Uterine smooth muscle cell (primary cell): ENCODE measurements around the gene CCDC34. TPM values are rescaled to one million over a fixed set of nuclear protein-coding genes. Genes with fewer than 3 reads are reported as not detected.

Experiments
- total RNA-seq: library from RNA; depleted of rRNA; stranded (reverse); fragments of >200 nt; gene quantifications from 2 replicates; pipeline ENCODE4 v1.2.3, GENCODE V29; 2014

CCDC34 gene
- total RNA-seq: 4.7 and 12.2 TPM in 2 replicates

DNA sequence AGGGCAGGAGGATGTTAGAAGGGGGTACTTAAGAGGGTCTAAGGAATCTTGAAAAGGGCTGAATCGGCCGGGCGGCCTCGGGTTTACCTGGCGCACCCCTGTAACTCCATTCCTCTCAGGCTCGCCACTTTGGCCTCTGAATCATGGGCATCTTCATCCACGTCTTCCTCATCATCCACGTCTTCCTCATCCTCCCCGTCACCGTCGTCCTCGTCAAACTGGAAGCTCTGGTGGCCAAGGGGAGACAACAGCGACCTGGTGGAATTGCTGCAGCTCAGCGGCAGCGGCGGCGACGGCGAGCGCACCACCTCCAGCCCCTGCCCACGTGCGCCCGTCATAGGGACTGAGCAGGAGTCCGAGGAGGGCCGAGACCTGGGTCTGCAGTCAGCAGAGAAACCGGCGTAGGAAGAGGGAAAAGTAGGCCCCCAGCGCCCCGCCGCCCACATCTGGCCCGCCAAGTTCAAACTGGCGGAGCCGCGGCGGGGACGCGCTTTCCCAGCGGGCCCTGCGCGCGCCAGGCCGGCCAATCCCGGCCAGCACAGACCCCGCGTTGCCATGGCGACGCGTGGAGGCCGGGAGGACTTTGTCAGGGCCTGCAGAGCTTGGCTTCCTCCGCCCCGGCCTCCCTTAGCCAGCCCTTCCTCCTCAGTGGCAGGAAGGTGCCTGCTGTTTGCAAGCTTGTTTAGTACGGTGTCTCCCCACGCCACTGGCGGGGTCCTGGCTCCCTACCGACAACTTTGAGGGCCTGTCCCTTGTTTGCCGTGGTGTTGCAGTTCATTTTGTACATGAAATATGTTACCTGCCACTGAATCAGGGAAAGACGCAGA, at the start of gene CCDC34:
Gene CCDC34, minus strand, starts transcription at position 467 of the 827 bp plus-strand sequence. Its CDS starts 21 bp downstream, at position 446.

Other genes with a start within 250 kb of the CCDC34 start
- gene LGR4, start 109.6 kb upstream of the CCDC34 start, total RNA-seq: 9.8 and 11.0 TPM in 2 replicates
- 66.4 and 70.2 TPM in 2 replicates for gene LIN7C, start 143.6 kb upstream of the CCDC34 start, total RNA-seq